Measurements from ENCODE around the gene UPK3A.

The UPK3A gene

DNA sequence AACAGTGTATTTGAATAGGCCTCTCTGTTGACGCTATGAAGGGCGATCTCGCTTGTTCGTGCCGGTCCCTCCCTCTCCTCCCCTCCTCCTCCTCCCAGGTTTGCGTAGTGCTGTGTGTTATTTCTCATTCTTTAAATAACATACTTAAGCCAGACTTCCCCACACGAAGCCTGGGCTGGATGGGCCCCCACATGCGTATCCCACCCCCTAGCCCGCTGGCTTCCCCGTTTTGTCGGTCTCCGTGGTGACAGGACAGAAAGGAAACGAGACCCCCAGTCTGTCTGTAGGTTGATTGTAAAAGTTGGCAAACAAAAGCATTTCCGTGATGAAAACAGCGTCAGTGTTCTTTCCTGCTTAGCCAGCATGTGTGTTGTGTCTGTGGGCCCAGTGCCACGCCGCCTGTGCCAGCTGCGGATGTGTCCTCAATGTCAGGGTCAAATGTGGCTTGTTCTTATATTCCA is 52.3 kb downstream of the UPK3A start:
- Histone ChIP-seq H3K36me3 (replicated peaks; ENCODE audit: insufficient read depth, low read length) (peaks cover 3% of the 10 kb centered on the region; the same call in 1 of the 2 replicates), H3K9me2 (replicated peaks; ENCODE audit: insufficient read depth, low read length) (no peaks in the 10 kb centered on the region), H3F3A (ENCODE audit: insufficient read depth, low read length) (no peaks in the 10 kb centered on the region), H2AFZ (ENCODE audit: low read length) (no peak overlapping the region), H3K4me1 (ENCODE audit: low read length) (no peaks in the 10 kb centered on the region), H3K27ac (ENCODE audit: low read length) (no peak overlapping the region), H3K9ac (ENCODE audit: low read length) (no peak overlapping the region), H3K4me3 (ENCODE audit: low read length) (no peak overlapping the region), H3K9me3 (replicated peaks; ENCODE audit: insufficient read depth, low read length) (no peaks in the 10 kb centered on the region), H3K79me2 (ENCODE audit: low read length) (no peaks in the 10 kb centered on the region), H3K27me3 (replicated peaks; ENCODE audit: insufficient read depth, low read length) (no peaks in the 10 kb centered on the region), H4K20me1 (ENCODE audit: insufficient read depth, low read length) (no peaks in the 10 kb centered on the region), H3K4me2 (ENCODE audit: low read depth, low read length) (no peak overlapping the region)
- no peak for TF ChIP-seq EZH2 (optimal IDR thresholded peaks at IDR 0.05; ENCODE audit: low read depth, low read length)
- TF ChIP-seq, protein P1, sequence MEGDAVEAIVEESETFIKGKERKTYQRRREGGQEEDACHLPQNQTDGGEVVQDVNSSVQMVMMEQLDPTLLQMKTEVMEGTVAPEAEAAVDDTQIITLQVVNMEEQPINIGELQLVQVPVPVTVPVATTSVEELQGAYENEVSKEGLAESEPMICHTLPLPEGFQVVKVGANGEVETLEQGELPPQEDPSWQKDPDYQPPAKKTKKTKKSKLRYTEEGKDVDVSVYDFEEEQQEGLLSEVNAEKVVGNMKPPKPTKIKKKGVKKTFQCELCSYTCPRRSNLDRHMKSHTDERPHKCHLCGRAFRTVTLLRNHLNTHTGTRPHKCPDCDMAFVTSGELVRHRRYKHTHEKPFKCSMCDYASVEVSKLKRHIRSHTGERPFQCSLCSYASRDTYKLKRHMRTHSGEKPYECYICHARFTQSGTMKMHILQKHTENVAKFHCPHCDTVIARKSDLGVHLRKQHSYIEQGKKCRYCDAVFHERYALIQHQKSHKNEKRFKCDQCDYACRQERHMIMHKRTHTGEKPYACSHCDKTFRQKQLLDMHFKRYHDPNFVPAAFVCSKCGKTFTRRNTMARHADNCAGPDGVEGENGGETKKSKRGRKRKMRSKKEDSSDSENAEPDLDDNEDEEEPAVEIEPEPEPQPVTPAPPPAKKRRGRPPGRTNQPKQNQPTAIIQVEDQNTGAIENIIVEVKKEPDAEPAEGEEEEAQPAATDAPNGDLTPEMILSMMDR (IDR thresholded peaks at IDR 0.05; ENCODE audit: low read length): no peak
- no peak for TF ChIP-seq EZH2phosphoT487 (IDR thresholded peaks at IDR 0.05; ENCODE audit: low read length)
- DNase-seq: no peak

DNA sequence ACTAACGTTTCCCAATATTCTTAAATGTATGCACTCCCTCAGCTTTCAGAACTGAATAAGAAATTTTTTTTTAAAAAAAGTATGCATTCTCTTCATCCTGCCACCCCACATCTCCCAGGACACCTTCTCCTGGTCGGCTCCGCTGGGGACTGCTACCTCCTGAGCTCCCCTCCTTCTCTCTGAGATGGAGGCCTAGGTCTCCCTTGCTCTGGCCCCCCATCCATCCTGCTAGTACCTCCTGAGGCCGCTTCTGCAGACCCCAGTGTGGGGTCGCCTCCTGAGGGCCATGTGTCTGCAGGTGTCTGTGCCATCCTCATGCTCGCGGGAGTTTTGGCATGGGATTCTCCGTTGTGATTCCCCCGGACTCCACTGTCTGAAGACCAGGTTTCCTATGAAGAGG is 52.8 kb downstream of the UPK3A start:
- no peak overlapping the region for H3K27ac ChIP-seq (ENCODE audit: low read length)
- H3K9me3 ChIP-seq (replicated peaks; ENCODE audit: insufficient read depth, low read length): no peaks in the 10 kb centered on the region
- peaks cover 3% of the 10 kb centered on the region; the same call in 1 of the 2 replicates for H3K36me3 ChIP-seq (replicated peaks; ENCODE audit: insufficient read depth, low read length)
- no peak overlapping the region for H3K9ac ChIP-seq (ENCODE audit: low read length)
- no peaks in the 10 kb centered on the region for H3F3A ChIP-seq (ENCODE audit: insufficient read depth, low read length)
- no peak overlapping the region for H3K4me2 ChIP-seq (ENCODE audit: low read depth, low read length)
- H3K79me2 ChIP-seq (ENCODE audit: low read length): no peaks in the 10 kb centered on the region
- H3K9me2 ChIP-seq (replicated peaks; ENCODE audit: insufficient read depth, low read length): no peaks in the 10 kb centered on the region
- no peak overlapping the region for H3K4me3 ChIP-seq (ENCODE audit: low read length)
- DNase-seq: no peak
- H3K27me3 ChIP-seq (replicated peaks; ENCODE audit: insufficient read depth, low read length): no peaks in the 10 kb centered on the region
- no peak overlapping the region for H2AFZ ChIP-seq (ENCODE audit: low read length)
- H4K20me1 ChIP-seq (ENCODE audit: insufficient read depth, low read length): no peaks in the 10 kb centered on the region
- TF ChIP-seq EZH2 (optimal IDR thresholded peaks at IDR 0.05; ENCODE audit: low read depth, low read length) (no peak), EZH2phosphoT487 (IDR thresholded peaks at IDR 0.05; ENCODE audit: low read length) (no peak)
- TF ChIP-seq, protein P1 (IDR thresholded peaks at IDR 0.05; ENCODE audit: low read length): no peak
- no peaks in the 10 kb centered on the region for H3K4me1 ChIP-seq (ENCODE audit: low read length)

DNA sequence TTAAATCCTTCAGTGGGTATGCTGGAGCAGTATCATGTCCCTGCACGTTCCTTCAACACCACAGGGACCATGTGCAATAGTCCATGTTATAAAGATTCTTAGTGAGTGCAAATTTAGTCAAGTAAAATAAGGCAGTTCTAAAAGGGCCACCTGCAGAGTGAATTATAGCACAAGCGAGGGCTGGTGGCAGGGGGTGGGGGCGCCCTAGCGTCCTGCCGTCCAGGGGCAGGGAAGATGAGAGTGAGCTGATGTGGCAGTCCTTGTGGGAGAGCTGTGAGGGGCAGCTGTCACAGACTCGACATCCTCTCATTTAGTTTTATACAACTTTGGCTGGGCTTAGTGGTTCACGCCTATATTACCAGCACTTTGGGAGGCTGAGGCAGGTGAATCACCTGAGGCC is 54.0 kb downstream of the UPK3A start:
- H3K9me2 ChIP-seq (replicated peaks; ENCODE audit: insufficient read depth, low read length): no peaks in the 10 kb centered on the region
- H3K79me2 ChIP-seq (ENCODE audit: low read length): no peaks in the 10 kb centered on the region
- no peaks in the 10 kb centered on the region for H4K20me1 ChIP-seq (ENCODE audit: insufficient read depth, low read length)
- no peaks in the 10 kb centered on the region for H3K27me3 ChIP-seq (replicated peaks; ENCODE audit: insufficient read depth, low read length)
- no peaks in the 10 kb centered on the region for H3F3A ChIP-seq (ENCODE audit: insufficient read depth, low read length)
- DNase-seq: no peak
- H3K9ac ChIP-seq (ENCODE audit: low read length): no peak overlapping the region
- no peak overlapping the region for H3K4me2 ChIP-seq (ENCODE audit: low read depth, low read length)
- H3K4me3 ChIP-seq (ENCODE audit: low read length): no peak overlapping the region
- H3K4me1 ChIP-seq (ENCODE audit: low read length): no peaks in the 10 kb centered on the region
- no peak overlapping the region for H2AFZ ChIP-seq (ENCODE audit: low read length)
- no peaks in the 10 kb centered on the region for H3K9me3 ChIP-seq (replicated peaks; ENCODE audit: insufficient read depth, low read length)
- no peak overlapping the region for H3K27ac ChIP-seq (ENCODE audit: low read length)
- peaks cover 3% of the 10 kb centered on the region; the same call in 1 of the 2 replicates for H3K36me3 ChIP-seq (replicated peaks; ENCODE audit: insufficient read depth, low read length)
- TF ChIP-seq EZH2phosphoT487 (IDR thresholded peaks at IDR 0.05; ENCODE audit: low read length): no peak
- no peak for TF ChIP-seq EZH2 (optimal IDR thresholded peaks at IDR 0.05; ENCODE audit: low read depth, low read length)
- TF ChIP-seq, protein P1 (IDR thresholded peaks at IDR 0.05; ENCODE audit: low read length): no peak

Data from MM.1S (cell line).